Measurements from ENCODE around the gene HS6ST1. TPM values are rescaled to one million over a fixed set of nuclear protein-coding genes. Genes with fewer than 3 reads are reported as not detected.
A peak's percentile ranks its signal among the peaks of the same experiment; 100 is the strongest.

The HS6ST1 gene
- total RNA-seq, 6 experiments from 2014 or later, result 18.0 to 53.5 (median 31.0) TPM

DNA sequence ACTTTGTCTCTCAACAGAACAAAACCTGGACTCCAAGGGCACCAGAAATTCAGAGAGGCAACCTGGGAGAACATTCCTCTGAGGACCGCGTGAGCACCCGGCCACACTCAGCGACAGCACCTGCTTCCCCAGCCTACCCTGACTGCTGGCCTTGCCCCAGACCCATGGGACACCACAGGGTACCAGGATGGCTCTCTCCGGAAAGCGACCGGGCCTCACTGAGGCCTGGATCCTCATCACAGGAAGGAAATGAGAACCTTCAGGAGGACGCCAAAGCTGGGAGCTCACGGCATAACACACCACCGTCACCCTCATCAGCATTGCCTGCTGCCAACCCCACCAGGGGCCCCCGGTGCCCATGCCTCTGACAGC, 38.9 kb downstream of the HS6ST1 start:
- Histone ChIP-seq H3K9me3 (no peaks in the 10 kb centered on the region), H3K36me3 (peaks cover 0 to 3% (median 0%) of the 10 kb centered on the region in 4 donors), H3K4me3 (no peak overlapping the region), H3K27me3 (no peaks in the 10 kb centered on the region), H3K27ac (no peak overlapping the region), H3K4me1 (peaks cover 0 to 38% (median 20%) of the 10 kb centered on the region in 4 donors)
- TF ChIP-seq POLR2A (IDR thresholded peaks at IDR 0.05), result no peak
- TF ChIP-seq, protein P1, sequence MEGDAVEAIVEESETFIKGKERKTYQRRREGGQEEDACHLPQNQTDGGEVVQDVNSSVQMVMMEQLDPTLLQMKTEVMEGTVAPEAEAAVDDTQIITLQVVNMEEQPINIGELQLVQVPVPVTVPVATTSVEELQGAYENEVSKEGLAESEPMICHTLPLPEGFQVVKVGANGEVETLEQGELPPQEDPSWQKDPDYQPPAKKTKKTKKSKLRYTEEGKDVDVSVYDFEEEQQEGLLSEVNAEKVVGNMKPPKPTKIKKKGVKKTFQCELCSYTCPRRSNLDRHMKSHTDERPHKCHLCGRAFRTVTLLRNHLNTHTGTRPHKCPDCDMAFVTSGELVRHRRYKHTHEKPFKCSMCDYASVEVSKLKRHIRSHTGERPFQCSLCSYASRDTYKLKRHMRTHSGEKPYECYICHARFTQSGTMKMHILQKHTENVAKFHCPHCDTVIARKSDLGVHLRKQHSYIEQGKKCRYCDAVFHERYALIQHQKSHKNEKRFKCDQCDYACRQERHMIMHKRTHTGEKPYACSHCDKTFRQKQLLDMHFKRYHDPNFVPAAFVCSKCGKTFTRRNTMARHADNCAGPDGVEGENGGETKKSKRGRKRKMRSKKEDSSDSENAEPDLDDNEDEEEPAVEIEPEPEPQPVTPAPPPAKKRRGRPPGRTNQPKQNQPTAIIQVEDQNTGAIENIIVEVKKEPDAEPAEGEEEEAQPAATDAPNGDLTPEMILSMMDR (IDR thresholded peaks at IDR 0.05), result no peak
- DNase-seq (peak; percentile 20 to 44 (median 39)), ATAC-seq (no peak)
- no CpG with 5 or more reads among the region's 11 CpGs for WGBS (ENCODE audit: insufficient coverage, low coverage, low lambda C conversion rate, missing lambda C conversion rate)
- intact Hi-C loops (cut with DNase I), result no loop called here

DNA sequence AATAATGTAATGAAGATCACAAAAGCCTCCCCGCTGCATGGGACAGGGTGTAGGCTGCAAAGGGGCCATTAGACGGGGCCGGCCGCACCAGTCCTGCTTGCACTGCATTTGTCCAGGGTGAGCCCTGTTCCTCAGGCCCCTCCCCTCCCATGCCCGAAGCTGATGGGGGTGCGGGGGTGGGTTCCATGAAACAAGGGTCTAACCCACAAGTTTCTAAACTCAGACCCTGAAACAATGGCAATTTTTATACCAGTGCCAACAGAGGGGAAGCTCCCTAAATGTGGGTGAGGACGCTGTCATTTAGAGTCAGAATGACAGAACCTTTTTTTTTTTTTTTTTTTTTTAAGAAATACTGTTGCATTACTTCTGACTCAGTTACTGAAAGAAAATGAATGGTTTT, 39.7 kb downstream of the HS6ST1 start:
- Histone ChIP-seq H3K27me3 (no peaks in the 10 kb centered on the region), H3K27ac (no peak overlapping the region), H3K36me3 (peaks cover 0 to 3% (median 2%) of the 10 kb centered on the region in 4 donors), H3K4me3 (no peak overlapping the region), H3K4me1 (peaks cover 0 to 32% (median 17%) of the 10 kb centered on the region in 4 donors), H3K9me3 (no peaks in the 10 kb centered on the region)
- ATAC-seq (no peak), DNase-seq (peak; percentile 14 to 36 (median 31))
- TF ChIP-seq, protein P1 (IDR thresholded peaks at IDR 0.05), result no peak
- TF ChIP-seq POLR2A (IDR thresholded peaks at IDR 0.05), result no peak
- WGBS (ENCODE audit: insufficient coverage, low coverage, low lambda C conversion rate, missing lambda C conversion rate), result 82% methylated on average over 7 of the region's 7 CpGs
- intact Hi-C loops (cut with DNase I), result no loop called here

DNA sequence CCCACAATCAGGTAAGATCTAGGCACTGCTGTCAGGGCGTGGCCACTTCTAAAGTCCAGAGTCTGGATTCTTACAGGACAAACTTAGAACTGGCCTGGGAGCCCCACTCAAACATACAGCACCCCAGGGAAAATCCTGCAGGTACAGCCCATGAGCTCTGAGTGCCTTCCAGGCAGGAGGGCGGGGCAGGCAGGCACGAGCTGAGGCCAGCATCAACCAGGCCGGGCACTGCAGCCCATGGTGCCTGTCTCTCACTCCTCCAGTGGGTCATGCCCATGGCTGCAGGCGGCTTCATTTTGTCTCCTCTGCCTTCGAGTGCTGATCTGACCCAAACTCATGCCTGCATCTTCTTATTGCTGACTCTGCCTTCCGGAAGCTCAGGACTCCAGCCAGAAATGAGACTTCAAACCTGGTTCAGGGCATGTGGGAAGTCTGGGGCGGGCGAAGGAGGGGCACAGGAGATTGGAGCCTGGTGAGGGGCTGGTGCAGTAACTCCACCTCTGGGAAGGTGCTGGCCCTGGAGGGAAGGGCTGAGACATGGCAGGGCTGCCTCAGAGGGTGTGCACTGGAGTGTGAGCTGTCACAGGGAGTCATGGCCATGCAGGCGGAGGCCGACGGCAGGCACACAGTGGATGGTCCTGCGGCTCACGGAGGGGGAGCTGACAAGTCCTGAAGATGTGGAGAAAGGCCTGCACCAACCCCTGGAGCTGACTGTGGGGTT, 40.5 kb downstream of the HS6ST1 start:
- intact Hi-C loops (cut with DNase I), result no loop called here
- Histone ChIP-seq H3K27ac (no peak overlapping the region), H3K27me3 (no peaks in the 10 kb centered on the region), H3K36me3 (peaks cover 0 to 3% (median 2%) of the 10 kb centered on the region in 4 donors), H3K9me3 (no peaks in the 10 kb centered on the region), H3K4me1 (peaks cover 0 to 26% (median 15%) of the 10 kb centered on the region in 4 donors), H3K4me3 (no peak overlapping the region)
- 67% methylated on average over 3 of the region's 14 CpGs for WGBS (ENCODE audit: insufficient coverage, low coverage, low lambda C conversion rate, missing lambda C conversion rate)
- no peak for ATAC-seq
- TF ChIP-seq POLR2A (IDR thresholded peaks at IDR 0.05), result no peak
- TF ChIP-seq, protein P1 (IDR thresholded peaks at IDR 0.05), result no peak
- DNase-seq, result peak in 2 of 3 donors; percentile 20 to 37

DNA sequence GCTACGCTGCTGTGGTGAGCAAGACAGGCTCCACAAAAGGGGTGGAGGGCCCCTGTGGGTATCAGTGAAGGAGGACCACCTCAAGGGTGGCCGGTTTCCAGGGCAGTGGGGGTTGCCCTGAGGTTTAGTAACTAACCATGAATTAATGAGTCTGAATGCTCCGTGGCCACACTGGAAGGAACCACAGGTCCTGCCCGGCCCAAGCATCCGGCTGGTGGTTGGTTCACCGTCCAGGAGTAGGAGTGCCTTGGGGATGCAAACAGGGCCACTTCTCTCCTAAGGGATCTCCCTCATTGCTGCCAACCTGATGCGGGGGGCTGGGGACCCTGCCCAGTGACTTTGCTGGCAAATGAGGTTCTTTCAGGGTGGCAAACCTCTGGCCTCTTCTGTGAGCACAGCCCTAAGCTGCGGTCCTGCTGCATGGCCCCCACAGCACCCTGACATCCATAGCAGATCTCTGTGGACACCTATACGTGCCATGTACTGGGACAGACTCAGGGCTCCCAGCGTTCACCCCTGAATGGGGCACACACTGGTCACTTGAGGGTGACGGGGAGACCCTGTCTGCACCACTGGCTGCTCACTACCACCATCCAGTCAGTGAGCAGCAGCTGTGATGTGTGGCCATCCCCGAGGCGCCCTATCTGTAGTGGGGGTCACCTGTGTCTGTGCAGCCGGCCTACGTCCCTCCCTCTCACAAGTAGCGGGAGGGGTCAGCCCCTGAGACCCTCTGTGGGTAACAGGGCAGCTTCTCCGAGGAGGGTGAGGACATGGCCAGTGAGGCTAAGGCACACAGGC, 41.6 kb downstream of the HS6ST1 start:
- 100% methylated on average over 1 of the region's 17 CpGs for WGBS (ENCODE audit: insufficient coverage, low coverage, low lambda C conversion rate, missing lambda C conversion rate)
- intact Hi-C loops (cut with DNase I), result no loop called here
- H3K27me3 ChIP-seq, result no peaks in the 10 kb centered on the region
- ATAC-seq, result no peak
- no peak overlapping the region for H3K4me3 ChIP-seq
- H3K9me3 ChIP-seq, result no peaks in the 10 kb centered on the region
- H3K4me1 ChIP-seq, result peaks cover 0 to 24% (median 8%) of the 10 kb centered on the region in 4 donors
- peak in 2 of 3 donors; percentile 16 to 40 for DNase-seq
- H3K36me3 ChIP-seq, result peaks cover 0 to 3% (median 2%) of the 10 kb centered on the region in 4 donors
- no peak overlapping the region for H3K27ac ChIP-seq
- TF ChIP-seq POLR2A (IDR thresholded peaks at IDR 0.05), result no peak
- TF ChIP-seq, protein P1 (IDR thresholded peaks at IDR 0.05), result no peak

Measured in right lobe of liver (tissue), 6 donors.